ENCODE results near the gene CENPP. TPM values are rescaled to one million over a fixed set of nuclear protein-coding genes. Genes with fewer than 3 reads are reported as not detected.

Gene CENPP
- total RNA-seq, 1 experiment from 2014 or later, result 7.2 TPM

- Mint-ChIP-seq H3K27me3 (ENCODE audit: unreplicated experiment) (no peaks in the 10 kb centered on the region), H3K4me3 (ENCODE audit: low read depth, unreplicated experiment) (no peak overlapping the region), H3K27ac (ENCODE audit: unreplicated experiment) (no peak overlapping the region), H3K4me1 (ENCODE audit: low read depth, unreplicated experiment) (peaks cover 21% of the 10 kb centered on the region), H3K9me3 (ENCODE audit: low read depth, unreplicated experiment) (no peaks in the 10 kb centered on the region), H3K36me3 (ENCODE audit: insufficient read depth, unreplicated experiment) (no peaks in the 10 kb centered on the region)
- no peak for TF ChIP-seq CTCF (IDR thresholded peaks at IDR 0.05; ENCODE audit: unreplicated experiment)
- DNase-seq, result no peak
- no TSS peak for BruUV-seq (replicated peaks)
- CTCF ChIA-PET, result no interaction called here
- intact Hi-C loops (cut with micrococcal nuclease; ENCODE audit: unreplicated experiment), result no loop called here
These were observed 158.1 kb downstream of the CENPP start for GRCh38 chr9:92483627-92484545.

- H3K27ac Mint-ChIP-seq (ENCODE audit: unreplicated experiment), result no peak overlapping the region
- H3K36me3 Mint-ChIP-seq (ENCODE audit: insufficient read depth, unreplicated experiment), result no peaks in the 10 kb centered on the region
- H3K9me3 Mint-ChIP-seq (ENCODE audit: low read depth, unreplicated experiment), result no peaks in the 10 kb centered on the region
- DNase-seq, result no peak
- H3K4me3 Mint-ChIP-seq (ENCODE audit: low read depth, unreplicated experiment), result no peak overlapping the region
- CTCF ChIA-PET, result no interaction called here
- TF ChIP-seq CTCF (IDR thresholded peaks at IDR 0.05; ENCODE audit: unreplicated experiment), result no peak
- BruUV-seq (replicated peaks), result no TSS peak
- peaks cover 21% of the 10 kb centered on the region for H3K4me1 Mint-ChIP-seq (ENCODE audit: low read depth, unreplicated experiment)
- intact Hi-C loops (cut with micrococcal nuclease; ENCODE audit: unreplicated experiment), result no loop called here
- no peaks in the 10 kb centered on the region for H3K27me3 Mint-ChIP-seq (ENCODE audit: unreplicated experiment)
These were observed 158.8 kb downstream of the CENPP start for GRCh38 chr9:92484563-92484962.

GRCh38 chr9:92486371-92486770 is 160.6 kb downstream of the CENPP start:
- no peaks in the 10 kb centered on the region for H3K9me3 Mint-ChIP-seq (ENCODE audit: low read depth, unreplicated experiment)
- H3K36me3 Mint-ChIP-seq (ENCODE audit: insufficient read depth, unreplicated experiment), result no peaks in the 10 kb centered on the region
- TF ChIP-seq CTCF (IDR thresholded peaks at IDR 0.05; ENCODE audit: unreplicated experiment), result no peak
- intact Hi-C loops (cut with micrococcal nuclease; ENCODE audit: unreplicated experiment), result no loop called here
- H3K4me3 Mint-ChIP-seq (ENCODE audit: low read depth, unreplicated experiment), result no peak overlapping the region
- DNase-seq, result no peak
- H3K27ac Mint-ChIP-seq (ENCODE audit: unreplicated experiment), result no peak overlapping the region
- H3K27me3 Mint-ChIP-seq (ENCODE audit: unreplicated experiment), result no peaks in the 10 kb centered on the region
- CTCF ChIA-PET, result no interaction called here
- H3K4me1 Mint-ChIP-seq (ENCODE audit: low read depth, unreplicated experiment), result peaks cover 12% of the 10 kb centered on the region
- BruUV-seq (replicated peaks), result no TSS peak

GRCh38 chr9:92488681-92489550 is 163.2 kb downstream of the CENPP start:
- H3K4me3 Mint-ChIP-seq (ENCODE audit: low read depth, unreplicated experiment), result no peak overlapping the region

More at GRCh38 chr9:92488681-92489550, 163.2 kb downstream of the CENPP start:
- CTCF ChIA-PET, result no interaction called here
- Mint-ChIP-seq H3K27me3 (ENCODE audit: unreplicated experiment) (no peaks in the 10 kb centered on the region), H3K9me3 (ENCODE audit: low read depth, unreplicated experiment) (no peaks in the 10 kb centered on the region), H3K4me1 (ENCODE audit: low read depth, unreplicated experiment) (peaks cover 4% of the 10 kb centered on the region), H3K27ac (ENCODE audit: unreplicated experiment) (no peak overlapping the region), H3K36me3 (ENCODE audit: insufficient read depth, unreplicated experiment) (no peaks in the 10 kb centered on the region)
- no peak for TF ChIP-seq CTCF (IDR thresholded peaks at IDR 0.05; ENCODE audit: unreplicated experiment)
- intact Hi-C loops (cut with micrococcal nuclease; ENCODE audit: unreplicated experiment), result no loop called here
- DNase-seq, result no peak
- no TSS peak for BruUV-seq (replicated peaks)
